GM21447 (cell line): ENCODE results near the gene ZNF3.
"Not testable (repeated sequence)": the region's sequence is repeated elsewhere in the genome, so short reads cannot be mapped to it uniquely, and the experiment has no call there.

Source experiments
- ATAC-seq: cut with Tn5 transposase; IDR thresholded peaks from one replicate; pipeline ENCODE4 v1.9.1; 2021; ENCODE audit not compliant: unreplicated experiment

ZNF3 gene

GRCh38 chr7:100081535-100082102 is at the start of gene ZNF3:
ZNF3 (minus strand) TSS chr7:100081723; CDS start chr7:100077357, 4,366 bp downstream.
- ATAC-seq, result peak; percentile 86

GRCh38 chr7:100130608-100131453 is 49.3 kb upstream of the ZNF3 start:
- ATAC-seq, result no peak

GRCh38 chr7:100130220-100130607 is 48.7 kb upstream of the ZNF3 start:
- ATAC-seq, result not testable (repeated sequence)

GRCh38 chr7:100128637-100128963 is 47.1 kb upstream of the ZNF3 start:
- no peak for ATAC-seq

- no peak for ATAC-seq
Observed at GRCh38 chr7:100127866-100128636, 46.5 kb upstream of the ZNF3 start.

- ATAC-seq, result peak; percentile 68
Observed at GRCh38 chr7:100126931-100127865, 45.7 kb upstream of the ZNF3 start, which contains the start of gene MBLAC1. MBLAC1 (plus strand) TSS chr7:100126967; CDS start chr7:100127396, 429 bp downstream.

- no peak for ATAC-seq
Observed at GRCh38 chr7:100126239-100126930, 44.9 kb upstream of the ZNF3 start.

GRCh38 chr7:100124301-100125230 is 43.0 kb upstream of the ZNF3 start:
- ATAC-seq, result no peak

GRCh38 chr7:100122568-100122967 is 41.0 kb upstream of the ZNF3 start:
- no peak for ATAC-seq

GRCh38 chr7:100122067-100122466 is 40.5 kb upstream of the ZNF3 start:
- ATAC-seq, result no peak

GRCh38 chr7:100120733-100121036 is 39.2 kb upstream of the ZNF3 start:
- ATAC-seq, result no peak

GRCh38 chr7:100119970-100120732 is 38.6 kb upstream of the ZNF3 start:
- peak; percentile 29 for ATAC-seq

GRCh38 chr7:100119072-100119969 is 37.8 kb upstream of the ZNF3 start, which contains the start of the genes CNPY4 and TAF6:
CNPY4 (plus strand) TSS chr7:100119634; CDS start chr7:100119745, 111 bp downstream.
TAF6 (minus strand) TSS chr7:100119358; CDS start chr7:100114209, 5,149 bp downstream.
- peak; percentile 68 for ATAC-seq

- ATAC-seq, result no peak
Observed at GRCh38 chr7:100118388-100119071, 37.0 kb upstream of the ZNF3 start.

GRCh38 chr7:100115026-100115425 is 33.5 kb upstream of the ZNF3 start:
- ATAC-seq, result no peak

- no peak for ATAC-seq
Observed at GRCh38 chr7:100111914-100112313, 30.4 kb upstream of the ZNF3 start.

- ATAC-seq, result no peak
Observed at GRCh38 chr7:100111156-100111555, 29.6 kb upstream of the ZNF3 start.
